K562 (cell line): Measurements from ENCODE around the gene KLRK1. TPM values are rescaled to one million over a fixed set of nuclear protein-coding genes. Genes with fewer than 3 reads are reported as not detected.

Source experiments
- BCOR ChIP-seq: fragments of 450-650 bp; IDR thresholded peaks from 2 replicates; pipeline ENCODE4 v1.6.1; 2016
- CUX1 ChIP-seq: fragments of 200-800 bp; sonication (Bioruptor generic); IDR thresholded peaks from 2 replicates; pipeline ENCODE4 v1.6.1; 2016; ENCODE audit warnings: missing genetic modification characterization, missing compliant biosample characterization
- DPF2 ChIP-seq: fragments of 450-650 bp; IDR thresholded peaks from 2 replicates; pipeline ENCODE4 v1.6.1; 2016
- GATA2 ChIP-seq: sonication (generic); formaldehyde crosslinking; IDR thresholded peaks from 2 replicates; pipeline ENCODE4 v1.4.0; 2020; ENCODE audit warnings: mild to moderate bottlenecking, missing genetic modification reagents
- KAT8 ChIP-seq: fragments of 450-650 bp; IDR thresholded peaks from 2 replicates; pipeline ENCODE4 v1.6.1; 2016; ENCODE audit warnings: low read depth, mild to moderate bottlenecking
- KHSRP ChIP-seq: fragments of 450-650 bp; IDR thresholded peaks from 2 replicates; pipeline ENCODE4 v1.6.1; 2017
- MXI1 ChIP-seq: IDR thresholded peaks from 2 replicates; pipeline ENCODE4 v1.6.1; 2011; ENCODE audit warnings: low read depth, mild to moderate bottlenecking, improper control_type of control experiment, low read length
- NKRF ChIP-seq: fragments of 450-650 bp; IDR thresholded peaks from 2 replicates; pipeline ENCODE4 v1.6.1; 2016; ENCODE audit warnings: borderline replicate concordance
- PCBP2 ChIP-seq: fragments of 200-400 bp; formaldehyde crosslinking; IDR thresholded peaks from 2 replicates; pipeline ENCODE4 v1.6.1; 2018; ENCODE audit warnings: low read length, low read depth, mild to moderate bottlenecking, moderate library complexity; ENCODE audit not compliant: poor library complexity, severe bottlenecking
- RNF2 ChIP-seq: sonication (generic); IDR thresholded peaks from 2 replicates; pipeline ENCODE4 v1.6.1; 2016
- SRSF3 ChIP-seq: fragments of 200-400 bp; formaldehyde crosslinking; IDR thresholded peaks from 2 replicates; pipeline ENCODE4 v1.6.1; 2016; ENCODE audit warnings: mild to moderate bottlenecking, low read length, moderate library complexity; ENCODE audit not compliant: insufficient read depth
- TAF1 ChIP-seq: IDR thresholded peaks from 2 replicates; pipeline ENCODE4 v1.6.1; 2011; ENCODE audit warnings: mild to moderate bottlenecking, low read length, moderate library complexity; ENCODE audit not compliant: insufficient read depth, control insufficient read depth, severe bottlenecking; ENCODE audit errors: extremely low read depth
- TAF9B ChIP-seq: fragments of 450-650 bp; IDR thresholded peaks from 2 replicates; pipeline ENCODE4 v1.6.1; 2018; ENCODE audit warnings: mild to moderate bottlenecking; ENCODE audit not compliant: partially characterized antibody
- ZNF133 ChIP-seq: fragments of 250-450 bp; sonication (Bioruptor Pico); IDR thresholded peaks from 2 replicates; pipeline ENCODE4 v1.4.0; 2020; ENCODE audit warnings: mild to moderate bottlenecking
- ZNF778 ChIP-seq: fragments of 450-650 bp; formaldehyde crosslinking; IDR thresholded peaks from 2 replicates; pipeline ENCODE4 v1.4.0; 2020; ENCODE audit warnings: mild to moderate bottlenecking, moderate library complexity
- ZSCAN32 ChIP-seq: fragments of 450-650 bp; formaldehyde crosslinking; IDR thresholded peaks from 2 replicates; pipeline ENCODE4 v1.4.0; 2020; ENCODE audit warnings: mild to moderate bottlenecking, moderate library complexity
- polyA plus RNA-seq, 8 experiments: library from polyadenylated mRNA; depleted of rRNA in 4 of 8; stranded (reverse) in 5 of 8; unstranded in 3 of 8; fragments of >200 nt; fragmentation: Nextera tagmentation in 2 of 8; fragmentation: Illumina TruSeq in 1 of 8; extraction: Ambion mirVana in 2 of 8; extraction: Trizol in 1 of 8; gene quantifications; 2 replicates each; pipeline versions ENCODE4 v1.2.1 to v1.2.3, GENCODE V29; 2011 to 2014; ENCODE audit warnings: inconsistent platforms in 1 of 8, missing spikeins in 1 of 8
- total RNA-seq, 7 experiments: library from RNA; depleted of rRNA in 6 of 7; stranded (reverse); fragments of >200 nt in 6 of 7; fragmentation: Illumina TruSeq in 2 of 7; extraction: Trizol in 2 of 7; gene quantifications; 2 replicates each; pipeline versions ENCODE4 v1.2.1 to v1.2.3, GENCODE V29; 2011 to 2021; ENCODE audit warnings: low replicate concordance in 1 of 7
- TF ChIP-seq, protein P1 (sequence below): fragments of 450-650 bp; IDR thresholded peaks from 2 replicates; pipeline ENCODE4 v1.6.1; 2016; ENCODE audit warnings: antibody characterized with exemption
- TF ChIP-seq, protein P2 (sequence below): sonication (generic); formaldehyde crosslinking; IDR thresholded peaks from 2 replicates; pipeline ENCODE4 v1.9.0; 2022; ENCODE audit warnings: mild to moderate bottlenecking, missing genetic modification reagents

KLRK1 gene
- total and polyA plus RNA-seq, 9 of the 15 experiments (the other 6 are each of a cell fraction or from before 2014, with no cell fraction given) = 0.03 to 0.09 (median 0.06) TPM; not detected in 3

GRCh38 chr12:10363914-10364814 lies 25.7 kb downstream of the KLRK1 start (continued):
- TF ChIP-seq, protein P1, sequence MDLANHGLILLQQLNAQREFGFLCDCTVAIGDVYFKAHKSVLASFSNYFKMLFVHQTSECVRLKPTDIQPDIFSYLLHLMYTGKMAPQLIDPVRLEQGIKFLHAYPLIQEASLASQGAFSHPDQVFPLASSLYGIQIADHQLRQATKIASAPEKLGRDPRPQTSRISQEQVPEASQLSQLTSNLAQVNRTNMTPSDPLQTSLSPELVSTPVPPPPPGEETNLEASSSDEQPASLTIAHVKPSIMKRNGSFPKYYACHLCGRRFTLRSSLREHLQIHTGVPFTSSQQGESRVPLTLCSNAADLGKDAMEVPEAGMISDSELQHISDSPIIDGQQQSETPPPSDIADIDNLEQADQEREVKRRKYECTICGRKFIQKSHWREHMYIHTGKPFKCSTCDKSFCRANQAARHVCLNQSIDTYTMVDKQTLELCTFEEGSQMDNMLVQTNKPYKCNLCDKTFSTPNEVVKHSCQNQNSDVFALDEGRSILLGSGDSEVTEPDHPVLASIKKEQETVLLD = no peak
- TF ChIP-seq CUX1 (CRISPR knock-in tag) (no peak), PCBP2 (no peak), DPF2 (no peak), SRSF3 (no peak), ZNF778 (no peak), ZSCAN32 (CRISPR knock-in tag) (no peak), TAF9B (peak; percentile 67), GATA2 (CRISPR knock-in tag) (no peak), MXI1 (no peak), KAT8 (no peak), TAF1 (peak; percentile 38), BCOR (no peak), NKRF (0 out of 2 replicates have a peak, but pooled peaks have one; percentile 16), KHSRP (no peak), ZNF133 (no peak), RNF2 (0 out of 2 replicates have a peak, but pooled peaks have one; percentile 29)
- TF ChIP-seq, protein P2, sequence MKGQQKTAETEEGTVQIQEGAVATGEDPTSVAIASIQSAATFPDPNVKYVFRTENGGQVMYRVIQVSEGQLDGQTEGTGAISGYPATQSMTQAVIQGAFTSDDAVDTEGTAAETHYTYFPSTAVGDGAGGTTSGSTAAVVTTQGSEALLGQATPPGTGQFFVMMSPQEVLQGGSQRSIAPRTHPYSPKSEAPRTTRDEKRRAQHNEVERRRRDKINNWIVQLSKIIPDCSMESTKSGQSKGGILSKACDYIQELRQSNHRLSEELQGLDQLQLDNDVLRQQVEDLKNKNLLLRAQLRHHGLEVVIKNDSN (CRISPR knock-in tag) = no peak
